COR-L47 (cell line): ENCODE data around the gene IL36RN.
"Not testable (repeated sequence)": the region's sequence is repeated elsewhere in the genome, so short reads cannot be mapped to it uniquely, and the experiment has no call there.

Experiments
- DNase-seq: peaks from one replicate; lab custom pipeline; 2025; lab: John Stamatoyannopoulos, UW

Gene IL36RN

GRCh38 chr2:113075030-113075429, 16.0 kb downstream of the IL36RN start:
- no peak for DNase-seq

GRCh38 chr2:113075600-113075999, 16.6 kb downstream of the IL36RN start:
- DNase-seq: no peak

- DNase-seq: no peak
Observed at GRCh38 chr2:113076954-113077669, 18.1 kb downstream of the IL36RN start.

GRCh38 chr2:113077921-113078320, 18.9 kb downstream of the IL36RN start:
- DNase-seq: no peak

GRCh38 chr2:113078350-113078839, 19.4 kb downstream of the IL36RN start:
- no peak for DNase-seq

- DNase-seq: no peak
Observed at GRCh38 chr2:113079131-113079530, 20.1 kb downstream of the IL36RN start.

- DNase-seq: peak; percentile 18
Observed at GRCh38 chr2:113080134-113080533, 21.1 kb downstream of the IL36RN start.

- no peak for DNase-seq
Observed at GRCh38 chr2:113081488-113082210, 22.7 kb downstream of the IL36RN start.

GRCh38 chr2:113083296-113083695, 24.3 kb downstream of the IL36RN start:
- DNase-seq: no peak

- DNase-seq: peak; percentile 7
Observed at GRCh38 chr2:113084249-113085000, 25.4 kb downstream of the IL36RN start.

GRCh38 chr2:113085542-113085941, 26.5 kb downstream of the IL36RN start:
- DNase-seq: no peak

GRCh38 chr2:113088213-113088992, 29.4 kb downstream of the IL36RN start:
- no peak for DNase-seq

- DNase-seq: no peak
Observed at GRCh38 chr2:113089916-113090315, 30.9 kb downstream of the IL36RN start.

GRCh38 chr2:113091231-113091896, 32.4 kb downstream of the IL36RN start:
- no peak for DNase-seq

GRCh38 chr2:113092864-113093612, 34.0 kb downstream of the IL36RN start:
- DNase-seq: no peak

GRCh38 chr2:113093613-113093977, 34.6 kb downstream of the IL36RN start:
- DNase-seq: no peak

- not testable (repeated sequence) for DNase-seq
Observed at GRCh38 chr2:113096306-113096705, 37.3 kb downstream of the IL36RN start.

GRCh38 chr2:113096842-113097618, 38.0 kb downstream of the IL36RN start:
- not testable (repeated sequence) for DNase-seq

GRCh38 chr2:113098041-113098440, 39.0 kb downstream of the IL36RN start:
- DNase-seq: no peak

GRCh38 chr2:113098532-113098931, 39.5 kb downstream of the IL36RN start:
- DNase-seq: no peak
